GM12878 (cell line): ENCODE data around the gene COL5A3. TPM values are rescaled to one million over a fixed set of nuclear protein-coding genes. Genes with fewer than 3 reads are reported as not detected.

Experiments used
- ATAC-seq: fragments of 200-7000 bp; cut with Tn5 transposase; 3 replicates; pipeline ENCODE4 v1.9.1; 2020; ENCODE audit warnings: mild to moderate bottlenecking, moderate library complexity
- BruUV-seq: library from RNA; stranded (reverse); fragments of 400-500 nt; replicated peaks from 2 replicates; lab custom pipeline; 2021; lab: Mats Ljungman, UMichigan
- CTCF ChIA-PET: fragments of 300-600 bp; sonication (Branson Sonifier 250); formaldehyde crosslinking; extraction: SDS; loops from one replicate; lab custom pipeline; 2021; ENCODE audit warnings: inconsistent platforms; lab: Yijun Ruan, JAX
- POLR2A ChIA-PET: fragments of 350-600 bp; formaldehyde crosslinking; extraction: SDS; loops from one replicate; lab custom pipeline; 2021; ENCODE audit warnings: inconsistent platforms; lab: Charles Lee
- RAD21 ChIA-PET: fragments of 300-600 bp; sonication (Branson Sonifier 250); formaldehyde crosslinking; loops from one replicate; lab custom pipeline; 2023; ENCODE audit warnings: antibody characterized with exemption; ENCODE audit not compliant: unreplicated experiment; lab: Charles Lee
- SMC1A ChIA-PET: fragments of 300-600 bp; sonication (Branson Sonifier 250); formaldehyde crosslinking; loops from one replicate; lab custom pipeline; 2023; ENCODE audit not compliant: unreplicated experiment, uncharacterized antibody; lab: Charles Lee
- DNase-seq: peaks from one replicate; pipeline ENCODE4 v3.0.0-alpha.2; 2011; ENCODE audit warnings: low read depth, low spot score
- FAIRE-seq: peaks from 3 replicates; lab custom pipeline; 2011; peaks lifted over from hg19 to GRCh38; lab: Jason Lieb, UNC
- H2AFZ ChIP-seq: 2 replicates; pipeline ENCODE4 v1.6.0; 2011; ENCODE audit warnings: low read depth, low read length, control low read depth; ENCODE audit not compliant: control insufficient read depth
- H3K27ac ChIP-seq: 2 replicates; pipeline ENCODE4 v1.5.1; 2011; ENCODE audit warnings: control low read depth; ENCODE audit not compliant: control insufficient read depth, insufficient read depth
- H3K27me3 ChIP-seq, 2 experiments: replicated peaks in 1 of 2; 2 replicates each; pipeline versions ENCODE4 v1.6.0 to v1.6.1; 2011; ENCODE audit warnings: low read length in 1 of 2; ENCODE audit not compliant: control insufficient read depth in 2 of 2, insufficient read depth in 2 of 2
- H3K36me3 ChIP-seq, 2 experiments: 2 replicates each; pipeline ENCODE4 v1.5.1; 2011; ENCODE audit warnings: low read length in 1 of 2; ENCODE audit not compliant: control insufficient read depth in 2 of 2, insufficient read depth in 2 of 2
- H3K4me1 ChIP-seq: 2 replicates; pipeline ENCODE4 v1.6.1; 2011; ENCODE audit warnings: mild to moderate bottlenecking, low read length, moderate library complexity, mixed read lengths; ENCODE audit not compliant: control insufficient read depth, insufficient read depth
- H3K4me2 ChIP-seq: 2 replicates; pipeline ENCODE4 v1.6.0; 2011; ENCODE audit warnings: control low read depth; ENCODE audit not compliant: control insufficient read depth, insufficient read depth
- H3K4me3 ChIP-seq: fragments of 200-600 bp; sonication (generic); 2 replicates; pipeline ENCODE4 v1.5.1; 2016
- H3K79me2 ChIP-seq: 2 replicates; pipeline ENCODE4 v1.6.0; 2011; ENCODE audit warnings: low read length; ENCODE audit not compliant: control insufficient read depth, insufficient read depth
- H3K9ac ChIP-seq: 2 replicates; pipeline ENCODE4 v1.8.0; 2011; ENCODE audit warnings: low read length, control low read depth, mixed read lengths; ENCODE audit not compliant: control insufficient read depth, insufficient read depth
- H3K9me3 ChIP-seq: replicated peaks from 3 replicates; pipeline ENCODE4 v1.5.1; 2011; ENCODE audit warnings: mild to moderate bottlenecking, low read length; ENCODE audit not compliant: control insufficient read depth, insufficient read depth
- H4K20me1 ChIP-seq: 2 replicates; pipeline ENCODE4 v1.6.0; 2011; ENCODE audit not compliant: control insufficient read depth, insufficient read depth
- BACH1 ChIP-seq: fragments of 450-650 bp; IDR thresholded peaks from 2 replicates; pipeline ENCODE4 v1.6.1; 2017; ENCODE audit warnings: mild to moderate bottlenecking, borderline replicate concordance
- BCL11A ChIP-seq: IDR thresholded peaks from 2 replicates; pipeline ENCODE4 v1.6.1; 2011; ENCODE audit warnings: low read depth, low read length
- ESRRA ChIP-seq: IDR thresholded peaks from 2 replicates; pipeline ENCODE4 v1.6.1; 2012; ENCODE audit warnings: mild to moderate bottlenecking, low read length, improper control_type of control experiment
- FOS ChIP-seq: IDR thresholded peaks from 3 replicates; pipeline ENCODE4 v1.6.1; 2011; ENCODE audit warnings: borderline replicate concordance; ENCODE audit not compliant: insufficient read length; ENCODE audit errors: extremely low read depth
- MXI1 ChIP-seq: fragments of 150-350 bp; IDR thresholded peaks from 2 replicates; pipeline ENCODE4 v1.6.1; 2011; ENCODE audit warnings: low read depth, mild to moderate bottlenecking, inconsistent platforms, low read length, improper control_type of control experiment
- NFIC ChIP-seq: IDR thresholded peaks from 2 replicates; pipeline ENCODE4 v1.6.1; 2012; ENCODE audit warnings: low read depth, mild to moderate bottlenecking, inconsistent platforms, low read length, moderate library complexity
- SKIL ChIP-seq: fragments of 450-650 bp; IDR thresholded peaks from 2 replicates; pipeline ENCODE4 v1.6.1; 2017; ENCODE audit warnings: mild to moderate bottlenecking, low read depth, inconsistent platforms; ENCODE audit not compliant: poor library complexity, severe bottlenecking
- SUZ12 ChIP-seq: fragments of 200-600 bp; sonication (generic); IDR thresholded peaks from one replicate; pipeline ENCODE4 v1.6.1; 2018; ENCODE audit warnings: antibody characterized with exemption, mild to moderate bottlenecking; ENCODE audit not compliant: unreplicated experiment
- TARDBP ChIP-seq: IDR thresholded peaks from 2 replicates; pipeline ENCODE4 v1.6.1; 2016; ENCODE audit warnings: borderline replicate concordance
- WGBS: methylation state at CpG from one replicate; pipeline ENCODE4 v1.1.6; 2016; ENCODE audit warnings: low lambda C conversion rate; ENCODE audit not compliant: insufficient replicate concordance, insufficient coverage; ENCODE audit errors: missing lambda C conversion rate; 5-methylcytosine and 5-hydroxymethylcytosine counted together
- in situ Hi-C: fragments of 300-500 bp; cut with MboI; formaldehyde crosslinking; loops from 9 replicates; pipeline ENCODE4 v1.14.3; 2018; ENCODE audit warnings: mixed read lengths
- intact Hi-C: fragments of 100-400 bp; cut with micrococcal nuclease; formaldehyde crosslinking; loops from one replicate; pipeline ENCODE4 v1.14.2; 2022; ENCODE audit not compliant: unreplicated experiment
- polyA plus RNA-seq, 11 experiments: library from polyadenylated mRNA; depleted of rRNA in 4 of 11; unstranded in 6 of 11; stranded (reverse) in 5 of 11; fragments of >200 nt; fragmentation: Nextera tagmentation in 4 of 11; fragmentation: Illumina TruSeq in 1 of 11; extraction: Ambion mirVana in 4 of 11; extraction: Trizol in 1 of 11; gene quantifications; 1 replicate in 1 of 11; 2 replicates in 10 of 11; pipeline versions ENCODE4 v1.2.1 to v1.2.3, GENCODE V29; 2011 to 2016; ENCODE audit warnings: inconsistent platforms in 2 of 11, missing spikeins in 2 of 11, low read depth in 1 of 11
- total RNA-seq, 4 experiments: library from RNA; depleted of rRNA in 3 of 4; stranded (reverse); fragments of >200 nt in 3 of 4; fragmentation: Illumina TruSeq in 1 of 4; extraction: Trizol in 1 of 4; gene quantifications; 2 replicates each; pipeline versions ENCODE4 v1.2.1 to v1.2.3, GENCODE V29; 2013 to 2021

The COL5A3 gene
- total and polyA plus RNA-seq, 10 of the 15 experiments (the other 5 are each of a cell fraction or from before 2014, with no cell fraction given) = under 0.01 to 8.3 (median 0.10) TPM; not detected in 2

- H3K79me2 ChIP-seq = no peaks in the 10 kb centered on the region
- ATAC-seq (no peak), FAIRE-seq (no peak), DNase-seq (no peak)
- ChIA-PET CTCF (no interaction called here), POLR2A (no interaction called here), SMC1A (no interaction called here), RAD21 (no interaction called here)
- in situ Hi-C loops (no loop called here), intact Hi-C loops (no loop called here)
- no peaks in the 10 kb centered on the region for H4K20me1 ChIP-seq
- H3K9me3 ChIP-seq = no peaks in the 10 kb centered on the region
- no peak overlapping the region for H3K9ac ChIP-seq
- TF ChIP-seq TARDBP = no peak
- TF ChIP-seq NFIC = no peak
- no peak for TF ChIP-seq SUZ12
- no peak for TF ChIP-seq MXI1
- TF ChIP-seq BCL11A = no peak
- TF ChIP-seq BACH1 = no peak
- no peak for TF ChIP-seq FOS
- no peak for TF ChIP-seq ESRRA
- peaks cover 5% of the 10 kb centered on the region; the same call in 1 of the 2 replicates for H3K4me1 ChIP-seq
- H2AFZ ChIP-seq = no peak overlapping the region
- no peak overlapping the region for H3K27ac ChIP-seq
- H3K36me3 ChIP-seq = no peaks in the 10 kb centered on the region
- BruUV-seq = no TSS peak
- 0 out of 4 replicates have a peak, but pooled peaks cover 0 to 1% of the 10 kb centered on the region in 2 experiments for H3K27me3 ChIP-seq
- H3K4me2 ChIP-seq = no peak overlapping the region
- 52% methylated on average over 5 of the region's 5 CpGs for WGBS
- no peak overlapping the region for H3K4me3 ChIP-seq
Measured at GRCh38 chr19:9996541-9996940, 13.8 kb downstream of the COL5A3 start.

GRCh38 chr19:9995999-9996398 lies 14.3 kb downstream of the COL5A3 start:
- H3K4me1 ChIP-seq = peaks cover 5% of the 10 kb centered on the region; the same call in 1 of the 2 replicates
- no TSS peak for BruUV-seq
- no peak overlapping the region for H2AFZ ChIP-seq
- H3K4me2 ChIP-seq = no peak overlapping the region
- WGBS = 62% methylated on average over 7 of the region's 7 CpGs
- RAD21 ChIA-PET = no interaction called here
- ATAC-seq = no peak
- TF ChIP-seq SKIL = no peak
- TF ChIP-seq, all 136 proteins: peak for 0
- in situ Hi-C loops (no loop called here), intact Hi-C loops (no loop called here)
- CTCF ChIA-PET = interaction anchor here (1.1 to 1.2 kb wide), 2 partner anchors 12 to 264 kb away, joined by 3 read pairs; no protein-coding TSS in a partner anchor
- H4K20me1 ChIP-seq = no peaks in the 10 kb centered on the region
- no peaks in the 10 kb centered on the region for H3K79me2 ChIP-seq
- no peak for DNase-seq
- H3K36me3 ChIP-seq = no peaks in the 10 kb centered on the region
- no peak overlapping the region for H3K4me3 ChIP-seq
- no peaks in the 10 kb centered on the region for H3K9me3 ChIP-seq
- POLR2A ChIA-PET = no interaction called here
- 0 out of 4 replicates have a peak, but pooled peaks cover 0 to 1% of the 10 kb centered on the region in 2 experiments for H3K27me3 ChIP-seq
- H3K9ac ChIP-seq = no peak overlapping the region
- SMC1A ChIA-PET = no interaction called here
- FAIRE-seq = no peak
- H3K27ac ChIP-seq = no peak overlapping the region
